ENCODE results near the gene WBP2.

DNA sequence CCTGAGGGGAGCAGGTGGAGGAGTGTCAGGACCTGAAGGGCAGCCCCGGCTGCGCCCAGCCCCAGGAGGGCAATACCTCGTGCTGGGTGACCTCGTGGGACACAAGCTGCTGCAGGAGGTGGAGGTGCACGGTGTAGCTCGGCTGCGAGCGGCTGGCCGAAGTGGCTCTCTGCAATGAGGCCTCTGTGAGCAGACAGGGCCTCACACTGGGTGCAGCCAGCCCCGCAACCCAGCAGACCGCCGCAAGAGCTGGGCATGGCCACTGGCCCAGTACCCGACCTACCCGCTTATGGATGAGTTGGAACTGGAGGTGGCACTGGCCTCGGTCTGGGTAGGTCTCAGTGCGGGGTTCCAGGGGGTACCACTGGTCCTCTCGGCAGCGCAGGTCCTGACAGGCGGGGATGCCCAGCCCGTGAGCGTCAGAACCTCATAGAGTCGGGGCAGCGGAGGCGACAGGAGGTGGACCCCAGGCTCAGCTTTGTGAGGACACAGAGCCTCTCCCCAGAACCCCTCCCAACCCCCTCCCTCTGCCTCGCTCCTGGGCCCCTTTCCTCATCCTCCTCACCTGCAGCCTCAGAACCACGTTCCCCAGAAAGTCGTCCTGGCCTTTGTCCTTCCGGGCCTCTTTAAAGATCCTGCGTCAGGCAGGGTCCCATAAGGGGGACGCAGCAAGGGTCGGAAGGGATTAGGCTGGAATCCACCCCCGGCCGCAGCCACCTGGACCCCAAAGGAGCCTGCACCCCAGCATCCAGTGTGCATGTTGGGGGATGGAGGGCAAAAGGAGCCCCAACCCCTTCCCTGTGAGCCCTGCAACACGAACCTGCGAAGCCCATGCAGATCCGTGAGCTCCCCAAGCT, 15.0 kb downstream of the WBP2 start:
- TF ChIP-seq POLR2A (IDR thresholded peaks at IDR 0.05; ENCODE audit: low read depth, low read length), result no peak
- no peak for TF ChIP-seq POLR2AphosphoS5 (IDR thresholded peaks at IDR 0.05; ENCODE audit: low read depth, low read length)
- no peak for TF ChIP-seq TAF1 (IDR thresholded peaks at IDR 0.05; ENCODE audit: borderline replicate concordance, low read depth, low read length)

Data from GM12892 (cell line).